ENCODE results near the gene ERCC1. TPM values are rescaled to one million over a fixed set of nuclear protein-coding genes. Genes with fewer than 3 reads are reported as not detected.

The ERCC1 gene
- total and polyA plus RNA-seq, 2 of the 13 experiments (the other 11 are each of a cell fraction or from before 2014, with no cell fraction given): 40.0 to 66.4 TPM

DNA sequence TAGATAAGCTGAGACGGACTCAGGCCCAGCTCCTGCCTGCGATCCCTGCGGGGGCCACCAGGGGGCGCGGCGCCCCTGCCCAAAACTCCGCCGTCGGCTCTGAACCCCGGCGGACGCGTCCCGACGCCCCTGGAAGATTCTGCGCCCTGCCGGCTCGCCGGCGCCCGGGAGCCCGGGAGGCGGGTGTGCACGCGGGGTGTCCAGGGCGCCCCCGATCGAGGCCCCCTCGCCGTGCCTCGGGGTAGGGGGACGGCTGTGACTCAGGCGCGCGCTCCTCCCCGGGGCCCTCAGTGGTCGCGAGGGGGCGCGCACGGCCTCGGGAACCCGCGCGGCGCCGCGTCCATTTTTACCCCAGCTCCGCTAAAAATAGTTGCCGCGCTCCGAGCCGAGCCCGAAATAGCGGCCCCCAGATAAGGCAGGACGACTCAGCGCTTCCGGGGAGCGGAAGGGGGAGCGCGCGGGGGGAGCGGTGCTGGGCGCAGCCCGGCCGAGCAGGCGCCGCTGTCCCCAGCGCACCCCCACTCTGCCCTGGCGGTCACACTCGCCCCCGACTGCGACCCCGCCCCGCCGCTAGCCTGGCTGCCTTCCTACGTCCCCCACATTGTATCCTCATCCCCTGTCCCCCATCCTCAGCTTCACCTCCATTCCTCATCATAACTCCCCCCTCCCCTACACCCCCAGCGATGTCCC, 16.0 kb upstream of the ERCC1 start (continued):
- TF ChIP-seq ZSCAN5A (CRISPR knock-in tag; IDR thresholded peaks at IDR 0.05; ENCODE audit: borderline replicate concordance): no peak
- TF ChIP-seq NR0B2 (CRISPR knock-in tag; IDR thresholded peaks at IDR 0.05): no peak
- TF ChIP-seq PTBP1 (IDR thresholded peaks at IDR 0.05; ENCODE audit: low read depth, low read length, poor library complexity, severe bottlenecking): no peak
- TF ChIP-seq SOX5 (CRISPR knock-in tag; IDR thresholded peaks at IDR 0.05; ENCODE audit: borderline replicate concordance): peak; percentile 39; the same call in 1 of the 2 replicates
- no peak for TF ChIP-seq IRX3 (CRISPR knock-in tag; IDR thresholded peaks at IDR 0.05; ENCODE audit: borderline replicate concordance, low read depth)
- no peak for TF ChIP-seq ARNT (IDR thresholded peaks at IDR 0.05)
- peak; percentile 78; the same call in 1 of the 2 replicates for TF ChIP-seq SNAPC2 (CRISPR knock-in tag; IDR thresholded peaks at IDR 0.05)
- TF ChIP-seq ZNF10 (CRISPR knock-in tag; IDR thresholded peaks at IDR 0.05; ENCODE audit: borderline replicate concordance, low read depth): no peak
- TF ChIP-seq, protein P1, sequence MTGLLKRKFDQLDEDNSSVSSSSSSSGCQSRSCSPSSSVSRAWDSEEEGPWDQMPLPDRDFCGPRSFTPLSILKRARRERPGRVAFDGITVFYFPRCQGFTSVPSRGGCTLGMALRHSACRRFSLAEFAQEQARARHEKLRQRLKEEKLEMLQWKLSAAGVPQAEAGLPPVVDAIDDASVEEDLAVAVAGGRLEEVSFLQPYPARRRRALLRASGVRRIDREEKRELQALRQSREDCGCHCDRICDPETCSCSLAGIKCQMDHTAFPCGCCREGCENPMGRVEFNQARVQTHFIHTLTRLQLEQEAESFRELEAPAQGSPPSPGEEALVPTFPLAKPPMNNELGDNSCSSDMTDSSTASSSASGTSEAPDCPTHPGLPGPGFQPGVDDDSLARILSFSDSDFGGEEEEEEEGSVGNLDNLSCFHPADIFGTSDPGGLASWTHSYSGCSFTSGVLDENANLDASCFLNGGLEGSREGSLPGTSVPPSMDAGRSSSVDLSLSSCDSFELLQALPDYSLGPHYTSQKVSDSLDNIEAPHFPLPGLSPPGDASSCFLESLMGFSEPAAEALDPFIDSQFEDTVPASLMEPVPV (CRISPR knock-in tag; IDR thresholded peaks at IDR 0.05): no peak
- no peak for TF ChIP-seq HIC2 (CRISPR knock-in tag; IDR thresholded peaks at IDR 0.05; ENCODE audit: low read depth)
- no peak for TF ChIP-seq BHLHE40 (IDR thresholded peaks at IDR 0.05; ENCODE audit: low read length)
- TF ChIP-seq ZKSCAN5 (CRISPR knock-in tag; IDR thresholded peaks at IDR 0.05): no peak
- TF ChIP-seq ZNF367 (CRISPR knock-in tag; IDR thresholded peaks at IDR 0.05; ENCODE audit: borderline replicate concordance): no peak
- no peak for TF ChIP-seq ZNF709 (CRISPR knock-in tag; IDR thresholded peaks at IDR 0.05)
- TF ChIP-seq GPN1 (CRISPR knock-in tag; IDR thresholded peaks at IDR 0.05; ENCODE audit: borderline replicate concordance): no peak
- peak; percentile 75 for TF ChIP-seq HOXA3 (CRISPR knock-in tag; IDR thresholded peaks at IDR 0.05)
